GM20000 (cell line): Measurements from ENCODE around the gene WSCD2.

Source experiments
- DNase-seq: peaks from one replicate; pipeline ENCODE4 v3.0.0; 2012; ENCODE audit warnings: low spot score
- CTCF ChIP-seq: IDR thresholded peaks from 2 replicates; pipeline ENCODE4 v1.5.1; 2012; ENCODE audit warnings: mild to moderate bottlenecking, control low read depth; ENCODE audit errors: extremely low read depth, missing control alignments

WSCD2 gene

GRCh38 chr12:108128221-108129016 is 669 bp upstream of the WSCD2 start:
- no peak for TF ChIP-seq CTCF
- DNase-seq = no peak

- no peak for TF ChIP-seq CTCF
- no peak for DNase-seq
Observed at GRCh38 chr12:108131035-108131434, 1.9 kb downstream of the WSCD2 start.

GRCh38 chr12:108131657-108132126 is 2.6 kb downstream of the WSCD2 start:
- TF ChIP-seq CTCF = no peak
- DNase-seq = no peak

GRCh38 chr12:108133482-108133881 is 4.4 kb downstream of the WSCD2 start:
- no peak for DNase-seq
- TF ChIP-seq CTCF = no peak

GRCh38 chr12:108134744-108135143 is 5.7 kb downstream of the WSCD2 start:
- DNase-seq = no peak
- TF ChIP-seq CTCF = no peak

GRCh38 chr12:108135627-108136026 is 6.5 kb downstream of the WSCD2 start:
- no peak for TF ChIP-seq CTCF
- no peak for DNase-seq

- DNase-seq = no peak
- no peak for TF ChIP-seq CTCF
Observed at GRCh38 chr12:108136697-108137096, 7.6 kb downstream of the WSCD2 start.
